GM23338 (cell line): ENCODE measurements around the gene C2orf68. TPM values are rescaled to one million over a fixed set of nuclear protein-coding genes. Genes with fewer than 3 reads are reported as not detected.

ENCODE experiments used
- ATAC-seq: fragments of 200-7000 bp; cut with Tn5 transposase; 3 replicates; pipeline ENCODE4 v1.9.1; 2020
- DNase-seq: peaks from one replicate; pipeline ENCODE4 v3.0.0-alpha.2; 2015; ENCODE audit warnings: low spot score
- H2AFZ ChIP-seq: fragments of 200-600 bp; sonication (generic); 2 replicates; pipeline ENCODE4 v1.8.0; 2016; ENCODE audit warnings: antibody characterized with exemption, mild to moderate bottlenecking, moderate library complexity
- H3F3A ChIP-seq: fragments of 200-600 bp; sonication (generic); replicated peaks from 2 replicates; pipeline ENCODE4 v1.8.0; 2017; ENCODE audit warnings: antibody characterized with exemption, mixed run types, low read depth
- H3K27ac ChIP-seq: fragments of 200-600 bp; sonication (generic); 2 replicates; pipeline ENCODE4 v1.6.1; 2016; ENCODE audit warnings: low read depth
- H3K27me3 ChIP-seq: fragments of 200-600 bp; sonication (generic); 2 replicates; pipeline ENCODE4 v1.8.0; 2016; ENCODE audit warnings: mild to moderate bottlenecking, mixed run types, moderate library complexity; ENCODE audit not compliant: insufficient read depth
- H3K36me3 ChIP-seq: fragments of 200-600 bp; sonication (generic); 2 replicates; pipeline ENCODE4 v1.8.0; 2016; ENCODE audit warnings: mild to moderate bottlenecking; ENCODE audit not compliant: insufficient read depth
- H3K4me1 ChIP-seq: fragments of 200-600 bp; sonication (generic); 2 replicates; pipeline ENCODE4 v1.8.0; 2016; ENCODE audit warnings: mild to moderate bottlenecking, moderate library complexity; ENCODE audit not compliant: insufficient read depth
- H3K4me2 ChIP-seq: fragments of 200-600 bp; sonication (generic); 2 replicates; pipeline ENCODE4 v1.7.1; 2017; ENCODE audit warnings: mixed run types
- H3K4me3 ChIP-seq: fragments of 200-600 bp; sonication (generic); 2 replicates; pipeline ENCODE4 v1.6.1; 2016; ENCODE audit warnings: mixed run types
- H3K79me2 ChIP-seq: fragments of 200-600 bp; sonication (generic); replicated peaks from 2 replicates; pipeline ENCODE4 v1.8.0; 2017; ENCODE audit warnings: mild to moderate bottlenecking; ENCODE audit not compliant: insufficient read depth
- H3K9me2 ChIP-seq: fragments of 200-600 bp; sonication (generic); 2 replicates; pipeline ENCODE4 v1.8.0; 2017; ENCODE audit not compliant: insufficient read depth
- H4K20me1 ChIP-seq: fragments of 200-600 bp; sonication (generic); replicated peaks from 2 replicates; pipeline ENCODE4 v1.8.0; 2017; ENCODE audit warnings: mild to moderate bottlenecking; ENCODE audit not compliant: insufficient read depth
- H3K27ac Mint-ChIP-seq: 2 replicates; pipeline ENCODE4 v1.8.0; 2020; ENCODE audit warnings: inconsistent platforms, mild to moderate bottlenecking, moderate library complexity, mixed read lengths
- H3K27me3 Mint-ChIP-seq: 3 replicates; pipeline ENCODE4 v1.8.0; 2022; ENCODE audit warnings: low read depth, mild to moderate bottlenecking, moderate library complexity, mixed read lengths, inconsistent platforms; ENCODE audit not compliant: insufficient read depth, poor library complexity
- H3K36me3 Mint-ChIP-seq: 3 replicates; pipeline ENCODE4 v1.8.0; 2021; ENCODE audit warnings: low read depth, mild to moderate bottlenecking, inconsistent platforms, moderate library complexity, mixed read lengths
- H3K4me1 Mint-ChIP-seq: 3 replicates; pipeline ENCODE4 v1.8.0; 2020; ENCODE audit warnings: mild to moderate bottlenecking, inconsistent platforms, mixed read lengths
- H3K4me3 Mint-ChIP-seq: 3 replicates; pipeline ENCODE4 v1.8.0; 2021; ENCODE audit warnings: moderate library complexity, mild to moderate bottlenecking, inconsistent platforms, mixed read lengths
- H3K9me3 Mint-ChIP-seq: 3 replicates; pipeline ENCODE4 v1.8.0; 2020; ENCODE audit warnings: moderate library complexity, mild to moderate bottlenecking, inconsistent platforms, mixed read lengths
- CREB1 ChIP-seq: fragments of 250-450 bp; sonication (Bioruptor Pico); IDR thresholded peaks from 2 replicates; pipeline ENCODE4 v1.5.0; 2020; ENCODE audit warnings: low read depth, mild to moderate bottlenecking, moderate library complexity
- EZH2 ChIP-seq: fragments of 200-600 bp; sonication (generic); IDR thresholded peaks from one replicate; pipeline ENCODE4 v1.8.0; 2017; ENCODE audit warnings: antibody characterized with exemption, mild to moderate bottlenecking, low read depth; ENCODE audit not compliant: unreplicated experiment
- EZH2phosphoT487 ChIP-seq: fragments of 200-600 bp; sonication (generic); IDR thresholded peaks from one replicate; pipeline ENCODE4 v1.8.1; 2018; ENCODE audit warnings: antibody characterized with exemption; ENCODE audit not compliant: unreplicated experiment
- JUNB ChIP-seq: IDR thresholded peaks from one replicate; pipeline ENCODE4 v1.6.1; 2016; ENCODE audit warnings: antibody characterized with exemption; ENCODE audit not compliant: unreplicated experiment
- NANOG ChIP-seq: IDR thresholded peaks from 2 replicates; pipeline ENCODE4 v1.6.1; 2016; ENCODE audit warnings: antibody characterized with exemption, borderline replicate concordance
- POLR2AphosphoS5 ChIP-seq: IDR thresholded peaks from 2 replicates; pipeline ENCODE4 v1.6.1; 2016; ENCODE audit warnings: antibody characterized with exemption, low read depth
- STAT1 ChIP-seq: IDR thresholded peaks from one replicate; pipeline ENCODE4 v1.6.1; 2016; ENCODE audit warnings: antibody characterized with exemption; ENCODE audit not compliant: unreplicated experiment
- ZNF331 ChIP-seq: fragments of 250-450 bp; sonication (Bioruptor Pico); IDR thresholded peaks from 2 replicates; pipeline ENCODE4 v1.5.0; 2020; ENCODE audit warnings: low read depth, mild to moderate bottlenecking, moderate library complexity
- polyA plus RNA-seq: library from polyadenylated mRNA; unstranded; fragments of >200 nt; fragmentation: Nextera tagmentation; extraction: Ambion mirVana; gene quantifications from 2 replicates; pipeline ENCODE4 v1.2.1, GENCODE V29; 2016
- total RNA-seq: library from RNA; depleted of rRNA; stranded (reverse); fragments of >200 nt; shearing (Covaris generic); gene quantifications from 2 replicates; pipeline ENCODE4 v1.2.3, GENCODE V29; 2014
- TF ChIP-seq, protein P1 (sequence below), 2 experiments: fragments of 200-600 bp in 1 of 2; sonication (generic) in 1 of 2; conservative IDR thresholded peaks; 2 replicates each; pipeline versions ENCODE4 v1.5.1 to v1.6.1; 2016 to 2017; ENCODE audit warnings: antibody characterized with exemption in 2 of 2, low read depth in 2 of 2, mild to moderate bottlenecking in 2 of 2, moderate library complexity in 1 of 2
- TF ChIP-seq, protein P2 (sequence below): IDR thresholded peaks from 2 replicates; pipeline ENCODE4 v1.6.1; 2016; ENCODE audit warnings: antibody characterized with exemption
- TF ChIP-seq, protein P3 (sequence below): fragments of 250-450 bp; sonication (Bioruptor Pico); IDR thresholded peaks from 2 replicates; pipeline ENCODE4 v1.5.0; 2020; ENCODE audit warnings: mild to moderate bottlenecking, moderate library complexity
- TF ChIP-seq, protein P4 (sequence below): IDR thresholded peaks from one replicate; pipeline ENCODE4 v1.6.1; 2018; ENCODE audit warnings: antibody characterized with exemption; ENCODE audit not compliant: unreplicated experiment

The C2orf68 gene
- total and polyA plus RNA-seq, 2 experiments from 2014 or later = 26.8 to 76.4 TPM

DNA sequence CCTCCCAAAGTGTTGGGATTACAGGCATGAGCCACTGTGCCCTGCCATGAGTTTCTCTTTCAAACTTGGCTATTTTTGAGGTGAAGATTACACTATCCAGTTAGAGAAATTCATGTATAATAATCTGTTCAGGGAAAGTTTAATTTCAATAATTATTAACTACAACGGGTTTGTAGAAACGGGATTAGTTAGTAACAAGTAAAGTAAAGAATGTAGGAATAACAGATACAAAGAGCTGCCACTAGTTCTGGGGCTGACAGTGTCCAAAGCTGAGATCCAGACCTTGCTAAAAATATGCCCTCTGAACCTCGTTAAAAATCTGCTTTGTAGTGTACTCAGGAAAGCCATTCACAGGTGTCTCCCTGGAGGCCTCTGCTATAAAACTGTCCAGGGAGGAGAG is 39.2 kb upstream of the C2orf68 start:
- no peaks in the 10 kb centered on the region for H3K27me3 ChIP-seq
- no peak overlapping the region for H3K4me2 ChIP-seq
- no peaks in the 10 kb centered on the region for H3K9me2 ChIP-seq
- peaks cover 5% of the 10 kb centered on the region for H4K20me1 ChIP-seq
- no peaks in the 10 kb centered on the region for H3K9me3 Mint-ChIP-seq
- no peaks in the 10 kb centered on the region for H3K79me2 ChIP-seq
- peaks cover 7% of the 10 kb centered on the region; the same call in 1 of the 2 replicates for H3K4me1 ChIP-seq
- peaks cover 46% of the 10 kb centered on the region for H3K36me3 ChIP-seq
- H3K36me3 Mint-ChIP-seq = peaks cover 65% of the 10 kb centered on the region
- no peak overlapping the region for H3K4me3 ChIP-seq
- DNase-seq = no peak
- no peak overlapping the region for H3K4me3 Mint-ChIP-seq
- TF ChIP-seq EZH2 (no peak), POLR2AphosphoS5 (no peak), NANOG (no peak), CREB1 (CRISPR knock-in tag) (no peak), JUNB (no peak), STAT1 (no peak), EZH2phosphoT487 (no peak), ZNF331 (CRISPR knock-in tag) (no peak)
- TF ChIP-seq, protein P1, sequence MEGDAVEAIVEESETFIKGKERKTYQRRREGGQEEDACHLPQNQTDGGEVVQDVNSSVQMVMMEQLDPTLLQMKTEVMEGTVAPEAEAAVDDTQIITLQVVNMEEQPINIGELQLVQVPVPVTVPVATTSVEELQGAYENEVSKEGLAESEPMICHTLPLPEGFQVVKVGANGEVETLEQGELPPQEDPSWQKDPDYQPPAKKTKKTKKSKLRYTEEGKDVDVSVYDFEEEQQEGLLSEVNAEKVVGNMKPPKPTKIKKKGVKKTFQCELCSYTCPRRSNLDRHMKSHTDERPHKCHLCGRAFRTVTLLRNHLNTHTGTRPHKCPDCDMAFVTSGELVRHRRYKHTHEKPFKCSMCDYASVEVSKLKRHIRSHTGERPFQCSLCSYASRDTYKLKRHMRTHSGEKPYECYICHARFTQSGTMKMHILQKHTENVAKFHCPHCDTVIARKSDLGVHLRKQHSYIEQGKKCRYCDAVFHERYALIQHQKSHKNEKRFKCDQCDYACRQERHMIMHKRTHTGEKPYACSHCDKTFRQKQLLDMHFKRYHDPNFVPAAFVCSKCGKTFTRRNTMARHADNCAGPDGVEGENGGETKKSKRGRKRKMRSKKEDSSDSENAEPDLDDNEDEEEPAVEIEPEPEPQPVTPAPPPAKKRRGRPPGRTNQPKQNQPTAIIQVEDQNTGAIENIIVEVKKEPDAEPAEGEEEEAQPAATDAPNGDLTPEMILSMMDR (conservative IDR thresholded peaks at IDR 0.05; ENCODE audit: low read depth in 2 of 2) = no peak
- TF ChIP-seq, protein P2, sequence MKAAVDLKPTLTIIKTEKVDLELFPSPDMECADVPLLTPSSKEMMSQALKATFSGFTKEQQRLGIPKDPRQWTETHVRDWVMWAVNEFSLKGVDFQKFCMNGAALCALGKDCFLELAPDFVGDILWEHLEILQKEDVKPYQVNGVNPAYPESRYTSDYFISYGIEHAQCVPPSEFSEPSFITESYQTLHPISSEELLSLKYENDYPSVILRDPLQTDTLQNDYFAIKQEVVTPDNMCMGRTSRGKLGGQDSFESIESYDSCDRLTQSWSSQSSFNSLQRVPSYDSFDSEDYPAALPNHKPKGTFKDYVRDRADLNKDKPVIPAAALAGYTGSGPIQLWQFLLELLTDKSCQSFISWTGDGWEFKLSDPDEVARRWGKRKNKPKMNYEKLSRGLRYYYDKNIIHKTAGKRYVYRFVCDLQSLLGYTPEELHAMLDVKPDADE = no peak
- TF ChIP-seq, protein P3, sequence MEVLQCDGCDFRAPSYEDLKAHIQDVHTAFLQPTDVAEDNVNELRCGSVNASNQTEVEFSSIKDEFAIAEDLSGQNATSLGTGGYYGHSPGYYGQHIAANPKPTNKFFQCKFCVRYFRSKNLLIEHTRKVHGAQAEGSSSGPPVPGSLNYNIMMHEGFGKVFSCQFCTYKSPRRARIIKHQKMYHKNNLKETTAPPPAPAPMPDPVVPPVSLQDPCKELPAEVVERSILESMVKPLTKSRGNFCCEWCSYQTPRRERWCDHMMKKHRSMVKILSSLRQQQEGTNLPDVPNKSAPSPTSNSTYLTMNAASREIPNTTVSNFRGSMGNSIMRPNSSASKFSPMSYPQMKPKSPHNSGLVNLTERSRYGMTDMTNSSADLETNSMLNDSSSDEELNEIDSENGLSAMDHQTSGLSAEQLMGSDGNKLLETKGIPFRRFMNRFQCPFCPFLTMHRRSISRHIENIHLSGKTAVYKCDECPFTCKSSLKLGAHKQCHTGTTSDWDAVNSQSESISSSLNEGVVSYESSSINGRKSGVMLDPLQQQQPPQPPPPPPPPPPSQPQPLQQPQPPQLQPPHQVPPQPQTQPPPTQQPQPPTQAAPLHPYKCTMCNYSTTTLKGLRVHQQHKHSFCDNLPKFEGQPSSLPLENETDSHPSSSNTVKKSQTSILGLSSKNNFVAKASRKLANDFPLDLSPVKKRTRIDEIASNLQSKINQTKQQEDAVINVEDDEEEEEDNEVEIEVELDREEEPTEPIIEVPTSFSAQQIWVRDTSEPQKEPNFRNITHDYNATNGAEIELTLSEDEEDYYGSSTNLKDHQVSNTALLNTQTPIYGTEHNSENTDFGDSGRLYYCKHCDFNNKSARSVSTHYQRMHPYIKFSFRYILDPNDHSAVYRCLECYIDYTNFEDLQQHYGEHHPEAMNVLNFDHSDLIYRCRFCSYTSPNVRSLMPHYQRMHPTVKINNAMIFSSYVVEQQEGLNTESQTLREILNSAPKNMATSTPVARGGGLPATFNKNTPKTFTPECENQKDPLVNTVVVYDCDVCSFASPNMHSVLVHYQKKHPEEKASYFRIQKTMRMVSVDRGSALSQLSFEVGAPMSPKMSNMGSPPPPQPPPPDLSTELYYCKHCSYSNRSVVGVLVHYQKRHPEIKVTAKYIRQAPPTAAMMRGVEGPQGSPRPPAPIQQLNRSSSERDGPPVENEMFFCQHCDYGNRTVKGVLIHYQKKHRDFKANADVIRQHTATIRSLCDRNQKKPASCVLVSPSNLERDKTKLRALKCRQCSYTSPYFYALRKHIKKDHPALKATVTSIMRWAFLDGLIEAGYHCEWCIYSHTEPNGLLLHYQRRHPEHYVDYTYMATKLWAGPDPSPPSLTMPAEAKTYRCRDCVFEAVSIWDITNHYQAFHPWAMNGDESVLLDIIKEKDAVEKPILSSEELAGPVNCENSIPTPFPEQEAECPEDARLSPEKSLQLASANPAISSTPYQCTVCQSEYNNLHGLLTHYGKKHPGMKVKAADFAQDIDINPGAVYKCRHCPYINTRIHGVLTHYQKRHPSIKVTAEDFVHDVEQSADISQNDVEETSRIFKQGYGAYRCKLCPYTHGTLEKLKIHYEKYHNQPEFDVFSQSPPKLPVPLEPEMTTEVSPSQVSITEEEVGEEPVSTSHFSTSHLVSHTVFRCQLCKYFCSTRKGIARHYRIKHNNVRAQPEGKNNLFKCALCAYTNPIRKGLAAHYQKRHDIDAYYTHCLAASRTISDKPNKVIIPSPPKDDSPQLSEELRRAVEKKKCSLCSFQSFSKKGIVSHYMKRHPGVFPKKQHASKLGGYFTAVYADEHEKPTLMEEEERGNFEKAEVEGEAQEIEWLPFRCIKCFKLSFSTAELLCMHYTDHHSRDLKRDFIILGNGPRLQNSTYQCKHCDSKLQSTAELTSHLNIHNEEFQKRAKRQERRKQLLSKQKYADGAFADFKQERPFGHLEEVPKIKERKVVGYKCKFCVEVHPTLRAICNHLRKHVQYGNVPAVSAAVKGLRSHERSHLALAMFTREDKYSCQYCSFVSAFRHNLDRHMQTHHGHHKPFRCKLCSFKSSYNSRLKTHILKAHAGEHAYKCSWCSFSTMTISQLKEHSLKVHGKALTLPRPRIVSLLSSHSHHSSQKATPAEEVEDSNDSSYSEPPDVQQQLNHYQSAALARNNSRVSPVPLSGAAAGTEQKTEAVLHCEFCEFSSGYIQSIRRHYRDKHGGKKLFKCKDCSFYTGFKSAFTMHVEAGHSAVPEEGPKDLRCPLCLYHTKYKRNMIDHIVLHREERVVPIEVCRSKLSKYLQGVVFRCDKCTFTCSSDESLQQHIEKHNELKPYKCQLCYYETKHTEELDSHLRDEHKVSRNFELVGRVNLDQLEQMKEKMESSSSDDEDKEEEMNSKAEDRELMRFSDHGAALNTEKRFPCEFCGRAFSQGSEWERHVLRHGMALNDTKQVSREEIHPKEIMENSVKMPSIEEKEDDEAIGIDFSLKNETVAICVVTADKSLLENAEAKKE (CRISPR knock-in tag) = no peak
- TF ChIP-seq, protein P4, sequence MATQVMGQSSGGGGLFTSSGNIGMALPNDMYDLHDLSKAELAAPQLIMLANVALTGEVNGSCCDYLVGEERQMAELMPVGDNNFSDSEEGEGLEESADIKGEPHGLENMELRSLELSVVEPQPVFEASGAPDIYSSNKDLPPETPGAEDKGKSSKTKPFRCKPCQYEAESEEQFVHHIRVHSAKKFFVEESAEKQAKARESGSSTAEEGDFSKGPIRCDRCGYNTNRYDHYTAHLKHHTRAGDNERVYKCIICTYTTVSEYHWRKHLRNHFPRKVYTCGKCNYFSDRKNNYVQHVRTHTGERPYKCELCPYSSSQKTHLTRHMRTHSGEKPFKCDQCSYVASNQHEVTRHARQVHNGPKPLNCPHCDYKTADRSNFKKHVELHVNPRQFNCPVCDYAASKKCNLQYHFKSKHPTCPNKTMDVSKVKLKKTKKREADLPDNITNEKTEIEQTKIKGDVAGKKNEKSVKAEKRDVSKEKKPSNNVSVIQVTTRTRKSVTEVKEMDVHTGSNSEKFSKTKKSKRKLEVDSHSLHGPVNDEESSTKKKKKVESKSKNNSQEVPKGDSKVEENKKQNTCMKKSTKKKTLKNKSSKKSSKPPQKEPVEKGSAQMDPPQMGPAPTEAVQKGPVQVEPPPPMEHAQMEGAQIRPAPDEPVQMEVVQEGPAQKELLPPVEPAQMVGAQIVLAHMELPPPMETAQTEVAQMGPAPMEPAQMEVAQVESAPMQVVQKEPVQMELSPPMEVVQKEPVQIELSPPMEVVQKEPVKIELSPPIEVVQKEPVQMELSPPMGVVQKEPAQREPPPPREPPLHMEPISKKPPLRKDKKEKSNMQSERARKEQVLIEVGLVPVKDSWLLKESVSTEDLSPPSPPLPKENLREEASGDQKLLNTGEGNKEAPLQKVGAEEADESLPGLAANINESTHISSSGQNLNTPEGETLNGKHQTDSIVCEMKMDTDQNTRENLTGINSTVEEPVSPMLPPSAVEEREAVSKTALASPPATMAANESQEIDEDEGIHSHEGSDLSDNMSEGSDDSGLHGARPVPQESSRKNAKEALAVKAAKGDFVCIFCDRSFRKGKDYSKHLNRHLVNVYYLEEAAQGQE = no peak
- H3F3A ChIP-seq = 0 out of 2 replicates have a peak, but pooled peaks cover 3% of the 10 kb centered on the region
- H3K27me3 Mint-ChIP-seq = peaks cover 3% of the 10 kb centered on the region
- no peak for ATAC-seq
- no peak overlapping the region for H2AFZ ChIP-seq
- H3K4me1 Mint-ChIP-seq = peaks cover 4% of the 10 kb centered on the region; the same call in 2 of the 3 replicates
- no peak overlapping the region for H3K27ac ChIP-seq
- no peak overlapping the region for H3K27ac Mint-ChIP-seq
